ENCODE data around the gene CBX5.
"Not testable (repeated sequence)": the region's sequence is repeated elsewhere in the genome, so short reads cannot be mapped to it uniquely, and the experiment has no call there.

CBX5 gene

DNA sequence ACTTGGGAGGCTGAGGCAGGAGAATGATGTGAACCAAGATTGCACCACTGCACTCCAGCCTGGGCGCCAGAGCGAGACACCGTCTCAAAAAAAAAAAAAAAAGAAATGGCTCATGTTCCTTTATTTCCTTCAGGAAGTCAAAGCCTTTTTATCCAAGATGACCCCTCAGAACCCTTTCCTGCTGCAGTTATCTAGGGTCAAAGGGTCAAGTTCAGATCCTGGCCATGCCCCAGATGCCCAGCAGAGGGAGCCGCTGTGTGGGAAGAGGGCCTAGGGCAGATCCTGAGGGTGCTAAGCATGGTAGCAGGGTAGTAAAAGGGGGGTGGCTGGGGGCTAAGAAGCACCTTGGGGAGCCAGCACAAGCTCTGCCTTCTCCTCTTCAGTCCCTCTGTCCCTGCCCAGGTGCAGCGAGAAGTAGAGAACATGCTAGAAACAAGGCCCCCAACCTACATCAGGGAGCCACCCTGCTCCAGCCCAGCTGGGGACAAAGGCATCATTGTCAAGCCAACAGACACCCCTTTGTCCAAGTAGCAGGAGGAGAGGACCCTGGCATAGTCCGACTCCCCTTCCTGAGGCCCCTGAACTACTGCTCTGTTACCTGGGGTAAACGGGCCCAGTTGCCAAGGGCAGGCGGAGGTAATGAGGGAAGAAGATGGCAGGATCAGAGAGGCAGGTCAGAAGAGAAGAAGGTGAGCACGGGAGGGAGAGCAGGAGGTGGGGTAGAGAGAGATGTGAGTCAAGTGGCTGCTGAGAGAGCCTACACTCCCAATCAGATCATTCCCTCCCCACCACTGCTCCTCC is 14.4 kb upstream of the CBX5 start:
- DNase-seq: peak in 4 of 5 donors; percentile 18 to 55 (median 34)

DNA sequence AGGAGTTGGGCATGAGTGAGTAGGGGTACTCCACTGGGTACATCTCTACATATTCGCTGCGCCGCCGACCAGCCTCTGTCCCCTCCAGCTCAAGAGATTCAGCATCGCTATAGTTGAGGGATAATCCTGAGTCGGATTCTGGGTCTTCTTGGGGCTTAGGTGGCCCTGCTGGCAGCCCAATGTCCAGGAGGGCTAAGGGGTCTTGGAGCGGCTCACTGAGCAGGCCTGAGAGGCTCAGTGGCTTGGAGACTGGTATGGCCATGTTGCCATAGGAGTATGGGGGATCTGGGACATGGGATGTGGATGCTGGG is 13.0 kb upstream of the CBX5 start:
- no peak for DNase-seq

DNA sequence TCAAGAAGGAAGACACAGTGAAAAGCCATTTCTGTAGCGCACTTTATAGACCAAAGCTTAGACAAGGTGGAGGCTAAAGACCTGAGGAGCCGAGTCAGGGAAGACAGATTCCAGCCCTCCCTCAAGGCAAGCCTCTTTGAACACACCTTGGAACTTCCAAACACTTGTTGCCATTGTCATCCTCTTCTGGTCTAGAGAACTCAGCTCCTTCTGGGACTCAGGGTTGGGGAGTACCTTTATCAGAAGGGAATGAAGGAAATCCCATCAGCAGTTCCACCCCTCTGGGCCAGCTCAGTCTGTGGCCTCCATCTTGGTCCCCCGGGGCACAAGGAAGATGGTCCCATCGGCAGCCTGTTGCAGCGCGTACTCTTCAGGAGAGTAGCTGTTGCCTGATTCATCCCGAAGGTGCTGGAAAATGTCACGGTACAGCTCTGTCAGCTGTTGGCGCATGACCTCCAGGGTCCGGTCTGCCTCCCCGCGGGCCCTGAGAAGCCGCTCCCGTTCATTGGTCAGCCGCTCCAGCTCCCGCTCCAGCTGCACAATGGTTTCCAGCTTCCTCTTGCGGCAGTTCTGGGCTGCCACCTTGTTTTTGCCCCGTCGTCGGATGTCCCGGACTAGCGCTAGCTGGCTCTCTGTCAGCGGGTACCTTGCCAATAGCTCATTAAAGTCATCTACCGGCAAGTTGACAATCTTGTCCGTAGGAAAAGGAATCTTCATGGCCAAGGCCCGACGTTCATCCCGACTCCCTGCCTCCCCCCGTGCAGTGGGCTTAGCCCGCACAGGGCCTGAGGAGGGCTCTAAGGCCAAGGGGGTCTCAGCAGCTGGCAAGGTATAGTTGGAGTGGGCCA is 12.4 kb upstream of the CBX5 start:
- no peak for DNase-seq

DNA sequence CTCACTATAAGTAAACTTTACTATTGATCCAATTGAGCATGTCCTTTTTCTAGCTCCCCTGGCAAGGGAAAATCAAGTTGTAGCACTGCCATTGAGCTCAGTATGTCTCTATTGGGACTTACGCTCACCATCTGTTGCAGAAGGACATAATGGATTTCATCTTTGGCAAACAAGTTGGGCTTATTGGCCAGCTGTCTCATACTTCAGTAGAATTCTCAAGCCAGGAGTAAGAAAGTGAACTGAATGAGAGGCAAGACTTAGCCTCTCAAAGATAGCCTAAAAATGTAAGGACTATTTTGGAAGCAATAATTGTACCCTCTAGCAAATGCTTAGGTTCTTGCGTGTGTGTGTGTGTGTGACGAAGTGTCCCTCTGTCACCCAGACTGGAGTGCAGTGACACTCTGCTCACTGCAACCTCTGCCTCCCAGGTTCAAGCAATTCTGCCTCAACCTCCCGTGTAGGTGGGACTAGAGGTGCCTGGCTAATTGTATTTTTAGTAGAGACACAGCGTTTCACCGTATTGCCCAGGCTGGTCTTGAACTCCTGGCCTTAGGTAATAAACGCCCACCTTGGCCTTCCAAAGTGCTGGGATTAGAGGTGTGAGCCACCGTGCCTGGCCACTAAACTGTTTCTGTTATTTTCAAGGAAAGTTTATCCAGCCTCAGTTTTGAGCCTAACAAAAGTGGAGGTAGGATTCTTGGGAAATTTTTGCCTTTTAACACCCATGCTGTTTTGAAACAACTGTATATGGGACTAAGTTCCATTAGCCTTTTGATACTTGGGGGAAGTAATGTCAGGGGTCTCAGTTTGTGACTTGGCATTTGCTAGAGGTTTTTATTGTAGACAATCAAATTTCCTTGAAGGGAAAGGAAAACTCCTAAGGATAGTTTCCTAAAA is 7.6 kb upstream of the CBX5 start:
- DNase-seq: no peak

DNA sequence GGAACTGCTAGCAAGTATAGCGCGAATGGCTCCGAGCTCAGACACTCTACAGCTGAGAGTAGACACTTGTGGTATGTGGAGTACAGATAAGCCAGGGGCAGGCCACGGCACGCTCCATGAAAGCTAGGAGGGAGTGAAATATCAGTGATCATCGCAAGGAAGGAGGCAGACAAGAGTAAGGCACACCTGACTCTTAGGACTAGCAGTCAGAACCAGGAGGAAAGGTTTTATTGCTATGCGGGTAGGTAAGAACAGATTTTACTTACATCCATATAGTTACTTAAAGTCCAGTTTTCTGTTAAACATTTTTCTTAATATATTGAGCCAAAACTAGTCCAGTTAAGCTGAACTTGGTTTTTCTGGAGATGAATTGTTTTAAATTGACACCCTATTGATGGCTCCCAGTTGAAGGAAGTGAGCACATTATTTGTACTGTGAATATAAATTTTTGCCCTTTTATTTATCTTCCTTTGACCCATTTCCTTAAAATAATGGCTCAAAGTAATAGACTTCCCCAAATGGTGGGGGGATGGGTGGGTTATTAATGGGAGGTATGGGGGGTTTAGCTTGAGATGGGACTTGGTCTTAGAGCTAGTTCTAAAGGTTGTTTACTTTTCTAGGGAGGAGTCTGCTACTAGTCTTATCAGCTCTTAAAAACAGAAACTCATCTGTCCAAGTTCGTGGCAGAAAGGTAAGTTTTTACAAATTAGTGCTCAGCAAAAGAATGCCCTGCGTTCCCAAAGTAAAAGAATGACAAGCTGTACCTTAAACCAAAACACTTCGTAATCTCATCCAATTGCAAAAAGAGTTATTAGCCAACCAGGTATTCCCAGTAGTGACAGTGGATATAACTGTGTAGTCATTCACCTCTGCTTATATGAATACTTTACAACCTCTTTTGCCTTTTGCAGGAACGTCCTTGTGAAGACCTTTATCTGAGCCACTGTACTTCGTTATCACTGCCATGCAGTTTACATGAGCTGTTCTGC is 6.4 kb upstream of the CBX5 start:
- no peak for DNase-seq

DNA sequence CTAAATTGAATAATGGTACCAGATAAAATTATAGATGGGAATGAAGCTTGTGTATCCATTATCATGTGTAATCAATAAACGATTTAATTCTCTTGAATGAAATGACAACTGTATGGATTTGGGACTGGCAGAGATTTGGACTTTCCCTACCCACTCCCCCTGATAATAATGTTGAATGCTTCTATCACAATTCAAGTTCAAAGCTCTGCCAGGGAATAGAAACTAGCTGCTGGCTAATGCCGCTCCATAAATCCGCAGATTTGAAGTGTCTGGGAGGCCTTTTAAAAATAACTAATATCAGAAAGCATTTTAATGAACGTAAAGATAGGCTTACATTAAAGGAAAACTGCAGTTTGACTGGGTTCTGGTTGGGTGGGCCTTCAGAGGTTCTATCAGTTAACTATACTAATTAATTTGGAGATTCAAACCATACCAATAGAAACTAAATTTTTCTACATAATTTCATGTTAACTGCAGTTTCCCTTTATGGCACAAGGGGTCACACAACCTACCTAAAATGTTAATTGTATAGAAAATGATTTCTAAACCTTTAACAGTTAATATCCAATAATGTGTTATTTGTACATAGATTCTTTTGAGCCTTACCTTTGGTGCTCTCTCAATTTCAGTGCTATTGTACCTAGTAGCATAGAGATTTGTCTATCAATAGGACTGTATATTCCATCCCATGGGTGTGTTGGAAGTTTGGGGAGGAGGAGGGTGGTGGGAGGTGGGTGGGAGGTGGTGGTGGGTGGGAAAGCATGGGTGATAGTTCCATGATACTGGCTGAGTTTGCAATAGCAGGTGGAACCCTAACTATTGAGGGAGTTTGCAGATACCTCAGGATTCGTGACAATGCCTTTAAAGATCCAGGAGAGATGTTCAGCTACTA is 5.5 kb upstream of the CBX5 start:
- DNase-seq: no peak

DNA sequence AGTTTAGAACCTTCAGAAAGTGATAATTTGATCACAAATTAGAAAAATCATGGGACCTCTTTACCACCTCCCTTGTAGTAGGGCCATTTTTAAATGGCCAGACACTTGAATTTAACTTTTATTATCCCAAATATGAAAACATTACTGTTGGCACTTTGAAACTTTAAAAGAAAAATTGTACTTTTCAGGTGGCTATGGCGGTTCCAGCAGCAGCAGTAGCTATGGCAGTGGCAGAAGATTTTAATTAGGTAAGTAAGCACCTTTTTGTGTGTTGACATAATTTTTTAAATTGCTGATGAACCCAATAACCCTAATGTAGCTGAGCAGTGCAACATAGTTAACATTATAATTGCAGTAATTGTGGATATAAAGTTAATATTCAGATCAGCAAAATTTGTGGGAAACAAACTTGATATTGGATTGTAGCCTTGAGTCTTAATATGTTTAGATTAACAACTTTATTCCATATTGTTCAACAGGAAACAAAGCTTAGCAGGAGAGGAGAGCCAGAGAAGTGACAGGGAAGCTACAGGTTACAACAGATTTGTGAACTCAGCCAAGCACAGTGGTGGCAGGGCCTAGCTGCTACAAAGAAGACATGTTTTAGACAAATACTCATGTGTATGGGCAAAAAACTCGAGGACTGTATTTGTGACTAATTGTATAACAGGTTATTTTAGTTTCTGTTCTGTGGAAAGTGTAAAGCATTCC is 4.3 kb upstream of the CBX5 start:
- not testable (repeated sequence) for DNase-seq

DNA sequence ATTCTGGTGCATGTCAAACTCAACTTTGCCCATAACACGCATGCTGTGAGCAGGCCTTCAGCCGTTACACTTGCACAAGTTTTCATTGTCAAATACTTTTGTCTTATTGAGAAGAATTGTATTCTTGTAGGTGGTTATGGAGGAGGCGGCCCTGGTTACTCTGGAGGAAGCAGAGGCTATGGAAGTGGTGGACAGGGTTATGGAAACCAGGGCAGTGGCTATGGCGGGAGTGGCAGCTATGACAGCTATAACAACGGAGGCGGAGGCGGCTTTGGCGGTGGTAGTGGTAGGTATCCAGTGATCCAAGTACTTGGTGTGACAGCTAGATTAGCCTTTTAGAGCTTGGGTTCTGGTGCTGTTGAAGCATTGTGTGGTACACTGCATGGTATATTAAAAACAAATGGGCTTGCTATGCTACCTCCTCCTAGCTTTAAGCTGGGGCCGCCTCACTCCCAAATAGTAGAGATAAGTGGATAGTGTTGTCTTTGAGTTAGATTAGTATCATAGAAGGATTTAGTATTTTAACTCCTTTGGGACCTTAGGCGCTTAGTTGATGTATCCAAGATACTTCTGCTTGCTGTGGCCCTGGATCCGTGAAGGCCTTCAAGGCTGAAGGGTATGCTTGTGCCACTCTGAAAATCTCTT is 3.1 kb upstream of the CBX5 start:
- no peak for DNase-seq

DNA sequence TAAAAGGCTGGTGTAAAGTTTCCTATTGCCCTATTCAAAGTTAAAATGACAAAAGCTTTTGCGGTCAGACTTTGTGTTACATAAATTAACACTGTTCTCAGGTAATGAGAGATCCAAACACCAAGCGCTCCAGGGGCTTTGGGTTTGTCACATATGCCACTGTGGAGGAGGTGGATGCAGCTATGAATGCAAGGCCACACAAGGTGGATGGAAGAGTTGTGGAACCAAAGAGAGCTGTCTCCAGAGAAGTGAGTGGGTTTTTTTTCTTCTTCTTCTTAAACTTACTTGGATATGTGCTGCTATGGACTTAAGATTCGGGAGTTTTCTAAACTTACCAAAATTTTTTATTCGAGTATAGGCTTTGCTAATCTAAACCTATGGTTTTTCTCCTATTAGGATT is 1.8 kb upstream of the CBX5 start:
- not testable (repeated sequence) for DNase-seq

DNA sequence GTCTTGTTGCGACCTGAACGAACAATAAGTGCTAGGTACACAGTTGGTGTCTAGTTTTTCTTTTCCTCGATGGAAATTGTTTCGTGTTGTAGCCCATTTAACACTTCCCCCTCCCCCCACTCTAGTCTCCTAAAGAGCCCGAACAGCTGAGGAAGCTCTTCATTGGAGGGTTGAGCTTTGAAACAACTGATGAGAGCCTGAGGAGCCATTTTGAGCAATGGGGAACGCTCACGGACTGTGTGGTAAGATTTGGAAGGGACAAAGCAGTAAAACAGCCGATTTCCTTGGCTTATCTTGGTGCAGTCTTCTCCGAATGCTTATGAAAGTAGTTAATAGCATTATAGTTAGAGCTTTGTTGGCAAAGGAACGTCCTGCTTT is 1.3 kb upstream of the CBX5 start:
- DNase-seq: not testable (repeated sequence)

DNA sequence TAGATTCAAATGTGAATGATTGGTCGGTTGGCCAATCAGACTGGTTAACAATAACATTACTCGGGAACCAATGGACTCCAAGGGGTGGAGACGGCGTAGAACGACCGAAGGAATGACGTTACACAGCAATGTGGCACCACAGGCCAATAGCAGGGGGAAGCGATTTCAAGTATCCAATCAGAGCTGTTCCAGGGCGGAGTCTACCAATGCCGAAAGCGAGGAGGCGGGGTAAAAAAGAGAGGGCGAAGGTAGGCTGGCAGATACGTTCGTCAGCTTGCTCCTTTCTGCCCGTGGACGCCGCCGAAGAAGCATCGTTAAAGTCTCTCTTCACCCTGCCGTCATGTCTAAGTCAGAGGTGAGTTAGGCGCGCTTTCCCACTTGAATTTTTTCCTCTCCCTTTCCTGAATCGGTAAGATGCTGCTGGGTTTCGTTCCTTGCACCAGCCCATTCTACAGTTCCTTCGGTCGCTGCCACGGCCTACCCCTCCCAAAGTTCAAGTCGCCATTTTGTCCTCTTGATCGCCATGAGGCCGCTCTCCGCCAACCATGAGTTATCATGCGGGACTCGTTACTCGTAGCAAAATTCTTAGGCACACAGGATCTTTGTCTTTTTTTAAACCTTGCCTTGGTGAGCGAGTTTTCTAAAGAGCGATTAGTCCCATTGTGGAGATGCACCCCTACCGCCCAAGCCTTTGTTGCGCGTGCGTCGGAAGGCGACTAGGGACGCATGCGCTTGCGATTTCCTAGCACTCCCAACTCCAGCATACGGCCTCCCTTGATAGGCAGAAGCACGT is 742 bp upstream of the CBX5 start, which contains the start of gene HNRNPA1:
HNRNPA1 (plus strand) TSS at position 259 of the 793 bp plus-strand sequence; CDS start at position 341, 82 bp downstream.
- peak; percentile 88 to 99 (median 95) for DNase-seq

DNA sequence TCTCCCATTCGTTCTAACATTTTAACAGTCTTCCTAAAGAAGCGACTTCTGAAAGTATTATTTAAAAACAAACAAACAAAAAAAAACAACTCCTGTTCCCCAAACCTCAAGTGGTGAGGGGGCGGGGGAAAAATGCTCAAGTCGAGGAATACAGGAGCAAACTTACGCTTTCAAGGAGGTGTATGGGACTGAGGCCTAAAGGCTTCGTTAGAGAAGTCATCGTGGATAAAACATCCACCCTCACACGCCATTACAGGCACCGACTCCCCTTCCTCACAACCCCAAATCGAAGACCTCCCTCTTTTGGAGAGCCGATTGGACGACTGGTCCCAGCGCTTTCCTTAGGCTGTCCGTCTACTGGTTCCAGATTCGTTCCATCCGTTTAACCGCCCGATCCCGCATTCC is 693 bp downstream of the CBX5 start:
- DNase-seq: no peak

DNA sequence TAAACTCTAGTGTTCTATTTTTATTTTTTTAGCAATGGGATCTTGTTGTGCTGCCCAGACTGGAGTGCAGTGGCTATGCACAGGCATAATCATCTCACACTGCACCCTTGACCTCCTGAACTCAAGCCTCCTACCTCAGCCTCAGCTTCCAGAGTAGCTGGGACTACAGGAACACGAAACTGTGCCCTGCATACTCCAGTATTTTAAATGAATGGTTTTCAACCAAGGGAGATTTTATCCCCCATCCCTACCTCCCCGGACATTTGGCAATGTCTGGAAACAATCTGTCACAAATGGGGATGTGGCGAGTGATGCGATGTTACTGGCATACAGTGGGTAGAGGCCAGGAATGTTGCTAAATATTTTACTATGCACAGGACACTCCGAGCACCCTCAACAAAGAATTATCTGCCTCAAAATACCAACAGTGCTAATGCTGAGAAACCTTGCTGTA is 2.1 kb downstream of the CBX5 start:
- no peak for DNase-seq

DNA sequence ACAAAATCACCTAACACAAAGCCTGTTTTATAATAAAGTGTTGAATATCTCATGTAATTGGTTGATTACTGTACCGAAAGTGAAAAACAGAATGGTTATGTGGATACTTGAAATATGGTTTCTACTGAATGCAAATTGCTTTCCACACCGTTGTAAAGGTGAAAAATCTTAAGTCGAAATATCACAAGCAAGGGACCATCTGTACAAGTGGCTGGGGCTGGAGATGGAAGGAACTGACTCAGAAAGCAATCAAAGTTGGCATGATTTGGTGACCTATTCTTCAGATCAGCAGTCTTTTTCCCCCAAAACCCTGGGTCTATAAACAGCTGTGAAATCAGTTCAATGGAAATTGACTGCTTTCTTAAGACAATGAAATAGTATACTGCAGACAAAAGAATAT is 3.6 kb downstream of the CBX5 start:
- DNase-seq: no peak

DNA sequence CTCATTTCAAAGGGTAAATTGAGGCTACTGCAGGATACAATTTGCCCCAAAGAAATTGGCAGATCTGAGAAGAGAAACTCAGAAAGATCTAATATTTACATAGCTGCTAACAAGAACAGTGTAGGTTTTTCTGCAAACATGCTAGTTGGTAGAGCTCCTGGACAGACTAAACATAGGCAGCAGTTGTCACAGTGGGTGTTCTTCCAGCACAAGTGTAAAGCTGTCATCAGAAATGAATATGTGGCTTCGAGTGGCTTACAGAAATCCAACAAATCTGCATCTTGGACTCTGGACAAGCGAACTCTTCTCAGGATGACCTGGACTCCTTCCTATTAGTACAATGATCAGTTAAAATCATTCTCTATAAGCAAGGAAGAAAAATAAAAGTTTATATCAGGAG is 5.9 kb downstream of the CBX5 start:
- no peak for DNase-seq

DNA sequence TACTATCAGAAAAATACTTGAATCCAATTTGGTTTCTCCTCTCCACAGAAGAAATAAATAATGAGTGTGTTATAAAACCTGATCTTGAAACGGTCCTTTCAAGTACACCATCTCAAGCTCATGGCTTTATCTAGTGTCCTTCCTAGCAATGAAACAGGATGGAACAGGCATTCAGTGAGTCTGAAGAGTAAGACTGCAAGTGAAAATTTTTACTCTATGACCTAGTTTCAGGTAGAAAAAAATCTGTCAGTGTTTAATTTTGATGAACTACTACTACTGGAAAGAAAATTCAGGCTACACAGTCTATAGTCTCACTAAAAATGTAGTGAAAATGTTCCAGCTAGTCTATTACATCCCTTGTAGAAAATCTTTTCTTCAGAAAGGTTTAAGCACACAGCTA is 7.7 kb downstream of the CBX5 start:
- DNase-seq: peak in 1 of 5 donors; percentile 36

DNA sequence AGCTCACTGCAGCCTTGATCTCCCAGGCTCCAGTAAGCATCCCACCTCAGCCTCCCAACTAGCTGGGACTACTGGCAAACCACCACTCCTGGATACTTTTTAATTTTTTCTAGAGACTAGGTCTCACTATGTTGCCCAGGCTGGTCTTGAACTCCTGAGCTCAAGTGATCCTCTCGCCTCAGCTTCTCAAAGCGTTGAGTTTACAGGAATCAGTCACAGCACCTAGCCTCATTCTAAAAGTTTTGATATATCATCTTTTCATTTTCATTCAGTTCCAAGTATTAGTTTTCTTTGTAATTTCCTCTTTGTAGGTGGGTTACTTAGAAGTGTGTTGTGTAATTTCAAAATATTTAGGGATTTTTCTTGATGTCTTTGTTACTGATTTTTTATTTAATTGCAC is 9.6 kb downstream of the CBX5 start:
- DNase-seq: no peak

DNA sequence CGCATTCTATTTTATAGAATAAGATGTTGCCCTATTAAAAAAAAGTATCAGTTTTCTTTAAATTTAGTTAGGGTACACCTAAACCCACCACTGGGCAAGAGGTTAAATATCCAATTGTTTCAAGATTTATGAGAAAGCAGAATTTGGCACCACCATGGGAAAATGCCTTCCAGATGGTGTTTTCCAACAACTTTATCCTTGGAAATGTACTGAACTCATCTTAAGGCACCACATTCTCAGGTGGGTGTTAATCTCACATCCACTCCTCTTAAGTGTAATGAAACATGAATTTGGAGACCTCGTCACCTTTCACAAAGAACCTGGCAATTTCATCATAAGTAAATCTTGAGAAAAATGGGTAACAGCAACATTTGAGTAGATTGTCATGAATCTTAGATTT is 13.1 kb downstream of the CBX5 start:
- no peak for DNase-seq

Data from T-helper 1 cell (primary cell).